ENCODE data around the gene SLC16A3. TPM values are rescaled to one million over a fixed set of nuclear protein-coding genes. Genes with fewer than 3 reads are reported as not detected.

The SLC16A3 gene
- total and polyA plus RNA-seq, 9 donors, result 21.9 to 47.3 (median 32.7) TPM

Other genes starting within 250 kb of the SLC16A3 start
- 44.8 TPM for gene CENPX, start 206.2 kb upstream of the SLC16A3 start, total RNA-seq
- 10 to 100 TPM; 33.4 to 41.0 (median 38.4) TPM for gene CENPX, start 206.2 kb upstream of the SLC16A3 start, polyA plus RNA-seq (ENCODE audit: insufficient read depth in 1 of 8, insufficient read length in 8 of 8, low replicate concordance in 1 of 8)
- 9.1 TPM for gene LRRC45, start 205.7 kb upstream of the SLC16A3 start, total RNA-seq
- 10 to 100 TPM in 4 of 8 donors, 1 to 10 TPM in 4; 8.4 to 12.3 (median 10.3) TPM for gene LRRC45, start 205.7 kb upstream of the SLC16A3 start, polyA plus RNA-seq (ENCODE audit: insufficient read depth in 1 of 8, insufficient read length in 8 of 8, low replicate concordance in 1 of 8)
- gene RAC3, start 197.4 kb upstream of the SLC16A3 start, total RNA-seq, result 11.2 TPM
- gene RAC3, start 197.4 kb upstream of the SLC16A3 start, polyA plus RNA-seq (ENCODE audit: insufficient read depth in 1 of 8, insufficient read length in 8 of 8, low replicate concordance in 1 of 8), result 10 to 100 TPM in 5 of 8 donors, 1 to 10 TPM in 3; 7.2 to 15.3 (median 11.1) TPM
- 36.0 TPM for gene DCXR, start 191.3 kb upstream of the SLC16A3 start, total RNA-seq
- 10 to 100 TPM; 30.0 to 44.6 (median 39.2) TPM for gene DCXR, start 191.3 kb upstream of the SLC16A3 start, polyA plus RNA-seq (ENCODE audit: insufficient read depth in 1 of 8, insufficient read length in 8 of 8, low replicate concordance in 1 of 8)
- gene RFNG, start 177.2 kb upstream of the SLC16A3 start, total RNA-seq, result 21.6 TPM
- gene RFNG, start 177.2 kb upstream of the SLC16A3 start, polyA plus RNA-seq (ENCODE audit: insufficient read depth in 1 of 8, insufficient read length in 8 of 8, low replicate concordance in 1 of 8), result 10 to 100 TPM; 25.3 to 47.1 (median 31.7) TPM
- gene GPS1, start 177.1 kb upstream of the SLC16A3 start, total RNA-seq, result 69.6 TPM
- 10 to 100 TPM; 68.1 to 87.7 (median 76.7) TPM for gene GPS1, start 177.1 kb upstream of the SLC16A3 start, polyA plus RNA-seq (ENCODE audit: insufficient read depth in 1 of 8, insufficient read length in 8 of 8, low replicate concordance in 1 of 8)
- 43.6 TPM for gene DUS1L, start 163.2 kb upstream of the SLC16A3 start, total RNA-seq
- 10 to 100 TPM; 52.9 to 73.5 (median 59.3) TPM for gene DUS1L, start 163.2 kb upstream of the SLC16A3 start, polyA plus RNA-seq (ENCODE audit: insufficient read depth in 1 of 8, insufficient read length in 8 of 8, low replicate concordance in 1 of 8)
- 15.4 TPM for gene FASN, start 130.8 kb upstream of the SLC16A3 start, total RNA-seq
- 10 to 100 TPM; 23.0 to 53.4 (median 34.9) TPM for gene FASN, start 130.8 kb upstream of the SLC16A3 start, polyA plus RNA-seq (ENCODE audit: insufficient read depth in 1 of 8, insufficient read length in 8 of 8, low replicate concordance in 1 of 8)
- gene CCDC57, start 16.2 kb upstream of the SLC16A3 start, total RNA-seq, result 15.7 TPM
- 10 to 100 TPM; 18.1 to 37.4 (median 30.8) TPM for gene CCDC57, start 16.2 kb upstream of the SLC16A3 start, polyA plus RNA-seq (ENCODE audit: insufficient read depth in 1 of 8, insufficient read length in 8 of 8, low replicate concordance in 1 of 8)
- 15.0 TPM for gene CSNK1D, start 44.7 kb downstream of the SLC16A3 start, total RNA-seq
- 10 to 100 TPM; 63.2 to 82.2 (median 73.2) TPM for gene CSNK1D, start 44.7 kb downstream of the SLC16A3 start, polyA plus RNA-seq (ENCODE audit: insufficient read depth in 1 of 8, insufficient read length in 8 of 8, low replicate concordance in 1 of 8)
- gene CD7, start 88.6 kb downstream of the SLC16A3 start, total RNA-seq, result 0.22 TPM
- gene CD7, start 88.6 kb downstream of the SLC16A3 start, polyA plus RNA-seq (ENCODE audit: insufficient read depth in 1 of 8, insufficient read length in 8 of 8, low replicate concordance in 1 of 8), result 1 to 10 TPM in 2 of 8 donors, under 1 TPM in 6; 0.24 to 1.4 (median 0.69) TPM
- gene SECTM1, start 104.7 kb downstream of the SLC16A3 start, total RNA-seq, result 5.3 TPM
- 1 to 10 TPM; 2.6 to 6.3 (median 3.6) TPM for gene SECTM1, start 104.7 kb downstream of the SLC16A3 start, polyA plus RNA-seq (ENCODE audit: insufficient read depth in 1 of 8, insufficient read length in 8 of 8, low replicate concordance in 1 of 8)
- gene TEX19, start 130.2 kb downstream of the SLC16A3 start, total RNA-seq, result 0.09 TPM
- gene TEX19, start 130.2 kb downstream of the SLC16A3 start, polyA plus RNA-seq (ENCODE audit: insufficient read depth in 1 of 8, insufficient read length in 8 of 8, low replicate concordance in 1 of 8), result under 1 TPM in 7 of 8 donors, not detected in 1; 0.07 to 0.17 (median 0.09) TPM
- gene UTS2R, start 142.7 kb downstream of the SLC16A3 start, total RNA-seq, result 2.2 TPM
- 10 to 100 TPM in 4 of 8 donors, 1 to 10 TPM in 4; 4.8 to 16.5 (median 8.9) TPM for gene UTS2R, start 142.7 kb downstream of the SLC16A3 start, polyA plus RNA-seq (ENCODE audit: insufficient read depth in 1 of 8, insufficient read length in 8 of 8, low replicate concordance in 1 of 8)
- gene HEXD, start 189.3 kb downstream of the SLC16A3 start, total RNA-seq, result 12.9 TPM
- 10 to 100 TPM; 16.2 to 29.7 (median 21.2) TPM for gene HEXD, start 189.3 kb downstream of the SLC16A3 start, polyA plus RNA-seq (ENCODE audit: insufficient read depth in 1 of 8, insufficient read length in 8 of 8, low replicate concordance in 1 of 8)
- gene OGFOD3, start 189.5 kb downstream of the SLC16A3 start, total RNA-seq, result 21.5 TPM
- gene OGFOD3, start 189.5 kb downstream of the SLC16A3 start, polyA plus RNA-seq (ENCODE audit: insufficient read depth in 1 of 8, insufficient read length in 8 of 8, low replicate concordance in 1 of 8), result 10 to 100 TPM; 17.2 to 25.9 (median 23.4) TPM
- 28.9 TPM for gene CYBC1, start 221.7 kb downstream of the SLC16A3 start, total RNA-seq
- gene CYBC1, start 221.7 kb downstream of the SLC16A3 start, polyA plus RNA-seq (ENCODE audit: insufficient read depth in 1 of 8, insufficient read length in 8 of 8, low replicate concordance in 1 of 8), result 10 to 100 TPM; 30.7 to 53.5 (median 35.2) TPM
- 32.1 TPM for gene NARF, start 229.7 kb downstream of the SLC16A3 start, total RNA-seq
- gene NARF, start 229.7 kb downstream of the SLC16A3 start, polyA plus RNA-seq (ENCODE audit: insufficient read depth in 1 of 8, insufficient read length in 8 of 8, low replicate concordance in 1 of 8), result 10 to 100 TPM; 50.3 to 77.5 (median 56.2) TPM

Data from muscle of leg (tissue), 9 donors.